Kidney epithelial cell (primary cell): Measurements from ENCODE around the gene SLC38A9. TPM values are rescaled to one million over a fixed set of nuclear protein-coding genes. Genes with fewer than 3 reads are reported as not detected.
"Not testable (repeated sequence)": the region's sequence is repeated elsewhere in the genome, so short reads cannot be mapped to it uniquely, and the experiment has no call there.

Source experiments
- DNase-seq: peaks from one replicate; pipeline ENCODE4 v3.0.0-alpha.2; 2010; ENCODE audit warnings: low read depth
- H3K27me3 ChIP-seq: 2 replicates; pipeline ENCODE4 v1.6.0; 2011; ENCODE audit warnings: low read length; ENCODE audit not compliant: control insufficient read depth, insufficient read depth
- H3K36me3 ChIP-seq: 2 replicates; pipeline ENCODE4 v1.5.1; 2011; ENCODE audit warnings: low read length; ENCODE audit not compliant: control insufficient read depth, insufficient read depth
- H3K4me3 ChIP-seq: 2 replicates; pipeline ENCODE4 v1.5.1; 2011; ENCODE audit warnings: low read depth, mild to moderate bottlenecking, control low read depth, low read length
- CTCF ChIP-seq: IDR thresholded peaks from 2 replicates; pipeline ENCODE4 v1.5.1; 2011; ENCODE audit warnings: mild to moderate bottlenecking, moderate library complexity, low read length, control low read depth, inconsistent platforms; ENCODE audit not compliant: insufficient read depth, poor library complexity, severe bottlenecking
- total RNA-seq: library from RNA; depleted of rRNA; stranded (reverse); fragments of >200 nt; gene quantifications from 2 replicates; pipeline ENCODE4 v1.2.3, GENCODE V29; 2015

SLC38A9 gene
- 16.6 and 21.5 TPM in 2 replicates for total RNA-seq

- H3K36me3 ChIP-seq: no peaks in the 10 kb centered on the region
- H3K4me3 ChIP-seq: peak within 1 kb of the TSS; percentile 58
- peak; percentile 78 for DNase-seq
- TF ChIP-seq CTCF: no peak
- no peaks in the 10 kb centered on the region for H3K27me3 ChIP-seq
Observed at GRCh38 chr5:55712023-55712859, at the start of gene SLC38A9. Gene SLC38A9 (minus strand): TSS chr5:55712324. CDS start chr5:55697958, 14,366 bp downstream.

- H3K36me3 ChIP-seq, H3K27me3 ChIP-seq, H3K4me3 ChIP-seq, DNase-seq: not testable (repeated sequence)
Observed at GRCh38 chr5:55761721-55762120, 49.6 kb upstream of the SLC38A9 start.

GRCh38 chr5:55758714-55759113, 46.6 kb upstream of the SLC38A9 start:
- Histone ChIP-seq H3K4me3 (no peak overlapping the region), H3K27me3 (no peaks in the 10 kb centered on the region), H3K36me3 (no peaks in the 10 kb centered on the region)
- TF ChIP-seq CTCF: no peak
- no peak for DNase-seq

GRCh38 chr5:55758231-55758630, 46.1 kb upstream of the SLC38A9 start:
- no peak for DNase-seq
- Histone ChIP-seq H3K4me3 (no peak overlapping the region), H3K36me3 (no peaks in the 10 kb centered on the region), H3K27me3 (no peaks in the 10 kb centered on the region)
- no peak for TF ChIP-seq CTCF

- TF ChIP-seq CTCF: no peak
- Histone ChIP-seq H3K27me3 (no peaks in the 10 kb centered on the region), H3K36me3 (no peaks in the 10 kb centered on the region), H3K4me3 (no peak overlapping the region)
- DNase-seq: no peak
Observed at GRCh38 chr5:55750499-55750898, 38.4 kb upstream of the SLC38A9 start.

GRCh38 chr5:55750063-55750462, 37.9 kb upstream of the SLC38A9 start:
- Histone ChIP-seq H3K36me3 (no peaks in the 10 kb centered on the region), H3K4me3 (no peak overlapping the region), H3K27me3 (no peaks in the 10 kb centered on the region)
- TF ChIP-seq CTCF: no peak
- DNase-seq: no peak
